CD4-positive, alpha-beta memory T cell (primary cell): ENCODE data around the gene PRSS12. TPM values are rescaled to one million over a fixed set of nuclear protein-coding genes. Genes with fewer than 3 reads are reported as not detected.

ENCODE experiments used
- CTCF ChIA-PET: fragments of 350-600 bp; sonication (Branson Sonifier 250); formaldehyde crosslinking; loops from one replicate; lab custom pipeline; 2021; ENCODE audit warnings: inconsistent platforms; ENCODE audit not compliant: partially characterized antibody; lab: Charles Lee
- POLR2A ChIA-PET: fragments of 350-600 bp; sonication (Branson Sonifier 250); formaldehyde crosslinking; loops from one replicate; lab custom pipeline; 2021; ENCODE audit not compliant: partially characterized antibody; lab: Charles Lee
- DNase-seq, 5 donors: peaks; one replicate each; pipeline versions ENCODE4 v3.0.0 to v3.0.0-alpha.2; 2020 to 2022; ENCODE audit warnings: mixed read lengths in 1 of 5
- H3K27ac ChIP-seq: one replicate; pipeline ENCODE4 v1.7.0; 2013; ENCODE audit warnings: low read depth, low read length
- H3K27me3 ChIP-seq: 2 replicates; pipeline ENCODE4 v1.7.0; 2013; ENCODE audit warnings: mild to moderate bottlenecking, low read length, moderate library complexity; ENCODE audit not compliant: insufficient read depth
- H3K36me3 ChIP-seq: 2 replicates; pipeline ENCODE4 v1.7.0; 2013; ENCODE audit warnings: mild to moderate bottlenecking, low read length, moderate library complexity; ENCODE audit not compliant: insufficient read depth
- H3K4me1 ChIP-seq: 2 replicates; pipeline ENCODE4 v1.7.0; 2013; ENCODE audit warnings: mild to moderate bottlenecking, low read length, moderate library complexity; ENCODE audit not compliant: insufficient read depth
- H3K4me3 ChIP-seq, 2 donors: one replicate each; pipeline ENCODE4 v1.7.0; 2013; ENCODE audit warnings: low read length in 2 of 2, mild to moderate bottlenecking in 1 of 2
- H3K9me3 ChIP-seq, 2 donors: one replicate each; pipeline ENCODE4 v1.7.0; 2013; ENCODE audit warnings: low read length in 2 of 2, control low read depth in 1 of 2; ENCODE audit not compliant: control insufficient read depth in 1 of 2
- H3K27ac Mint-ChIP-seq, 7 donors: one replicate each; pipeline ENCODE4 v1.8.0; 2020 to 2021; ENCODE audit warnings: mixed read lengths in 7 of 7, mild to moderate bottlenecking in 6 of 7, inconsistent platforms in 3 of 7, moderate library complexity in 3 of 7
- H3K27me3 Mint-ChIP-seq, 2 donors: one replicate each; pipeline ENCODE4 v1.8.0; 2020 to 2021; ENCODE audit warnings: mixed read lengths in 2 of 2
- H3K36me3 Mint-ChIP-seq, 2 donors: one replicate each; pipeline ENCODE4 v1.8.0; 2020 to 2021; ENCODE audit warnings: mixed read lengths in 2 of 2, inconsistent platforms in 1 of 2, mild to moderate bottlenecking in 1 of 2
- H3K4me1 Mint-ChIP-seq, 4 donors: one replicate each; pipeline ENCODE4 v1.8.0; 2020 to 2021; ENCODE audit warnings: mixed read lengths in 4 of 4, mild to moderate bottlenecking in 1 of 4
- H3K4me3 Mint-ChIP-seq, 8 donors: one replicate each; pipeline ENCODE4 v1.8.0; 2020 to 2021; ENCODE audit warnings: mixed read lengths in 8 of 8, mild to moderate bottlenecking in 7 of 8, moderate library complexity in 6 of 8, inconsistent platforms in 3 of 8
- H3K9me3 Mint-ChIP-seq, 8 donors: one replicate each; pipeline ENCODE4 v1.8.0; 2020 to 2021; ENCODE audit warnings: mixed read lengths in 8 of 8, mild to moderate bottlenecking in 5 of 8, inconsistent platforms in 3 of 8, moderate library complexity in 1 of 8
- intact Hi-C: fragments of 100-400 bp; cut with micrococcal nuclease; formaldehyde crosslinking; loops from one replicate; pipeline ENCODE4 v1.15.1; 2023
- polyA plus RNA-seq, 2 donors: library from polyadenylated mRNA; unstranded; fragments of 300-500 nt; fragmentation: Illumina TruSeq; gene quantifications; one replicate each; pipeline ENCODE4 v1.2.3, GENCODE V29; 2021
- total RNA-seq, 2 experiments: library from RNA; stranded (reverse); gene quantifications; one replicate each; pipeline ENCODE4 v1.2.3, GENCODE V29; 2021

The PRSS12 gene
- total and polyA plus RNA-seq, 4 experiments from 2014 or later = 0.03 TPM; not detected in 3

DNA sequence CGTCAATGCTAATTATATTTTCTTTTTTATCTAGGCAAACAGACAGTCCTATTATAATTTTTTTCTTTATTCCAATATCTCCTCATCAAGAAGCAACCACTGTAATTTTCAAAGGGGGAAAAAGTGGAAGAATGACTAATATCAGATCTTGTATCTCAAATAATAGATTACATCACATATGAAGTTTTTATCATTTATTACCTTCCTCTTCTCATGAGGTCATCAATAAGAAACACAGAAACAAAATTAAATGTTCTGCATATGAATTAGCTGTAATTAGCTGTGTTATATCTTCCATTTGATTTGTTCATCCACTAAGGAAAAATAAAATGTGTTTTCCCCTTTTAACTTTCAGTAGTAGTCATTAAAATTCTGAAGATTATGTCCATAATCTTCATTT lies 14.3 kb downstream of the PRSS12 start:
- Histone ChIP-seq H3K4me3 (no peak overlapping the region), H3K36me3 (no peaks in the 10 kb centered on the region), H3K27ac (no peak overlapping the region), H3K27me3 (no peaks in the 10 kb centered on the region), H3K9me3 (no peaks in the 10 kb centered on the region), H3K4me1 (no peaks in the 10 kb centered on the region)
- intact Hi-C loops = no loop called here
- no peak overlapping the region for H3K4me3 Mint-ChIP-seq
- H3K27ac Mint-ChIP-seq = no peak overlapping the region
- ChIA-PET POLR2A (no interaction called here), CTCF (no interaction called here)
- H3K27me3 Mint-ChIP-seq = peaks cover 8 to 9% of the 10 kb centered on the region in 2 donors
- no peaks in the 10 kb centered on the region for H3K4me1 Mint-ChIP-seq
- H3K9me3 Mint-ChIP-seq = no peaks in the 10 kb centered on the region
- no peak for DNase-seq
- no peaks in the 10 kb centered on the region for H3K36me3 Mint-ChIP-seq

DNA sequence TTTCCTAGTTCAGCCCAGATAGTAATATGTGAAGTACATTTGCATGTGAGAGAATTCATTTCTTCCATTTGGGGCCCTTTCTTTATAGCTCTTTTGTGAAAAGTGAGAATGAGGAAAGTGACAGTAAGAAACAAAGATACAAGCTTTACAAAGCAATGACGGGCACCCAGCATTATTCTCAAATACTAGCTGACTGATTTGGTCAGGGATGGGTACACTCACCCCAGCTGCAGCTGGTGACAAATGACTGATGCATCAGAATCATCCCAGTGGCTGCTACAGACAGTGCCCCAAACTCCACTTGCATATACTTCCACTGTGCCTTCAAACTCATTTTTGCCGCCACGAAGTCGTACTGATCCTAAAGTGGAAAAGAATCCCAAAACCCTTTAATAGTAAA lies 14.8 kb downstream of the PRSS12 start:
- CTCF ChIA-PET = no interaction called here
- H3K27me3 ChIP-seq = no peaks in the 10 kb centered on the region
- Mint-ChIP-seq H3K9me3 (no peaks in the 10 kb centered on the region), H3K36me3 (no peaks in the 10 kb centered on the region), H3K27me3 (peaks cover 5 to 9% of the 10 kb centered on the region in 2 donors), H3K27ac (no peak overlapping the region), H3K4me3 (no peak overlapping the region), H3K4me1 (no peaks in the 10 kb centered on the region)
- no peaks in the 10 kb centered on the region for H3K4me1 ChIP-seq
- no peaks in the 10 kb centered on the region for H3K36me3 ChIP-seq
- no peak for DNase-seq
- POLR2A ChIA-PET = no interaction called here
- intact Hi-C loops = no loop called here
- no peaks in the 10 kb centered on the region for H3K9me3 ChIP-seq
- no peak overlapping the region for H3K27ac ChIP-seq
- no peak overlapping the region for H3K4me3 ChIP-seq

DNA sequence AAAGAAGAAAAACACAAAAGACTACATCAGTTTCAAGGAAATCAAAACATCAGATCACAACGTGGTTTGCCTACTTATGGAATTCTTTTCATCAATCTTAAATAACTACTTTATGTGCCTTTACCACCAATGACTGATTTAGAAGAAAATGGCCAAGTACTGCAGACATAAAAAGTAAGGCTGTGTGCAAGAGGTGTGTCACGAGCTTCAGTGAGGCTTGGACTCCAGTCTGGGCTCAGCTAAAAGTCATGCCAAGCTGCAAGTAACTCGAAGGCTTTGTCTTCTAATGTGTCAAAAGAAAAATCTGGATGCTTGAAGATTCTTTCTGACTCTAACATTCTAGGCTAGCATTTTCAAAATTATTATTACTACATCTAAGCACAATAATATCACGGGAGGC lies 17.0 kb downstream of the PRSS12 start:
- ChIA-PET POLR2A (no interaction called here), CTCF (no interaction called here)
- no peaks in the 10 kb centered on the region for H3K9me3 Mint-ChIP-seq
- no peak for DNase-seq
- H3K36me3 Mint-ChIP-seq = no peaks in the 10 kb centered on the region
- intact Hi-C loops = no loop called here
- Histone ChIP-seq H3K4me1 (no peaks in the 10 kb centered on the region), H3K9me3 (no peaks in the 10 kb centered on the region), H3K36me3 (no peaks in the 10 kb centered on the region), H3K27me3 (no peaks in the 10 kb centered on the region), H3K27ac (no peak overlapping the region), H3K4me3 (no peak overlapping the region)
- no peak overlapping the region for H3K4me3 Mint-ChIP-seq
- peaks cover 1 to 6% of the 10 kb centered on the region in 2 donors for H3K27me3 Mint-ChIP-seq
- H3K4me1 Mint-ChIP-seq = no peaks in the 10 kb centered on the region
- H3K27ac Mint-ChIP-seq = no peak overlapping the region

DNA sequence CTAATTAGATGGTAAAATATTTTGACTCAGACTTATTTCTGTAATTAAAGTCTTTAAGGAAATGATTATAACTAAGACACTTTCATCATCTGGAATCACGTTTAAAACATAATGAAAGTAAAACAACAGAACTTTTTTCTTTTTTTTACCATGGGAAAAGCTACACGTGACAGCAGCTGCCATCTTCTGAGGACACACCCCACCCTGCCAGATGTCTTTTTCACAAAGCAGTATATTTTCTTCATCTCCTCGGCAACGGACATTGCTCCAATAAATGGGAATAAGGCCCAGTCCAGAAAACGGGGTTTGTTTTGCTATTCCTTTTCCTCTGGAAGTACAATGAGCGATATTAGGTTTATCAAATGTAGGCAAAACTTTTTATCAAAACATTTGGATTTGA lies 17.5 kb downstream of the PRSS12 start:
- H3K9me3 Mint-ChIP-seq = no peaks in the 10 kb centered on the region
- H3K4me3 Mint-ChIP-seq = no peak overlapping the region
- Histone ChIP-seq H3K27me3 (no peaks in the 10 kb centered on the region), H3K27ac (no peak overlapping the region), H3K4me1 (no peaks in the 10 kb centered on the region), H3K36me3 (no peaks in the 10 kb centered on the region), H3K4me3 (no peak overlapping the region), H3K9me3 (no peaks in the 10 kb centered on the region)
- POLR2A ChIA-PET = no interaction called here
- H3K27ac Mint-ChIP-seq = no peak overlapping the region
- CTCF ChIA-PET = no interaction called here
- no peaks in the 10 kb centered on the region for H3K36me3 Mint-ChIP-seq
- DNase-seq = no peak
- intact Hi-C loops = no loop called here
- H3K4me1 Mint-ChIP-seq = no peaks in the 10 kb centered on the region
- peaks cover 0 to 6% of the 10 kb centered on the region in 2 donors for H3K27me3 Mint-ChIP-seq

DNA sequence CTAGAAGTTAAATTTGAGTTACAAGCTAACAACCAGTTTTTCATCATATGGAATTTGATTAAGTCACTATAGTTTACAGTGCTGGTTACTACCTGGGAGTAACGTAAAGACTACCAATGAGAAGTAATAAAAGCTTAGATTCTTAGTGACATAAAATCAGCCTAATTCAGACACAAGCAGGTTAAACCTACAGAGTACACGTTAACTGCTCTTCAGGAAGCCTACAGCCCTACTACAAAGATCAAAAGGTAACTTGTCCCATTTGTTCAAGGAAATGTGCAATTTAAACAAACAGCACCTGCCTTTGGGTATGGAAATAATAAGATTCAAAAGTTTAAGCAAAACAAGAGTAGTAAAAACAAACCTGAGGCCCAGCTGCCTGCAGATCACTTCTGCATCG lies 21.5 kb downstream of the PRSS12 start:
- H3K4me3 Mint-ChIP-seq = no peak overlapping the region
- H3K4me3 ChIP-seq = no peak overlapping the region
- intact Hi-C loops = no loop called here
- H3K36me3 ChIP-seq = no peaks in the 10 kb centered on the region
- CTCF ChIA-PET = no interaction called here
- H3K27ac ChIP-seq = no peak overlapping the region
- H3K4me1 ChIP-seq = no peaks in the 10 kb centered on the region
- peaks cover 0 to 2% (median 0%) of the 10 kb centered on the region in 8 donors for H3K9me3 Mint-ChIP-seq
- peaks cover 0 to 1% of the 10 kb centered on the region in 2 donors for H3K27me3 Mint-ChIP-seq
- H3K9me3 ChIP-seq = no peaks in the 10 kb centered on the region
- DNase-seq = no peak
- H3K27ac Mint-ChIP-seq = no peak overlapping the region
- no peaks in the 10 kb centered on the region for H3K27me3 ChIP-seq
- no peaks in the 10 kb centered on the region for H3K36me3 Mint-ChIP-seq
- H3K4me1 Mint-ChIP-seq = no peaks in the 10 kb centered on the region
- POLR2A ChIA-PET = no interaction called here

DNA sequence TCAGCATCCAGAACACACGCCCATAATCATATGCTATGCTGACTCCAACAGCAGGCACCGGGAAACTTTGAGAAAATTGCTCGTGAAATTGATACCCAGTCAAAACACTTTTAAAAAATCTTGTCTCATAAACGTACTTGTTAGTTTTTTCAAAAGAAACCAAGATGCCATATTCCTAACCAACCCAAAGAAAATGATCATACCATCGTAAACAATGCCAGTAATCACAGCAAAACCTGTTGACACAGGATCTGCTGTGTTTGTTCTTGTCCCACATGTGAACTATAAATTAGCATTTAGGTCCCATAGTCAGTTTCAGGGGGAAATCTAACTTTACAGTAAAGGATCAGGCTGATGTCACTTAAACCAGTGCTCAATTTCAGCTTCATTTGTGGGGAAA lies 23.0 kb downstream of the PRSS12 start:
- no peak overlapping the region for H3K4me3 ChIP-seq
- no peaks in the 10 kb centered on the region for H3K9me3 ChIP-seq
- H3K4me3 Mint-ChIP-seq = no peak overlapping the region
- no peak for DNase-seq
- no peak overlapping the region for H3K27ac ChIP-seq
- peaks cover 0 to 1% of the 10 kb centered on the region in 2 donors for H3K27me3 Mint-ChIP-seq
- no peaks in the 10 kb centered on the region for H3K4me1 ChIP-seq
- H3K9me3 Mint-ChIP-seq = peaks cover 0 to 2% (median 0%) of the 10 kb centered on the region in 8 donors
- no peaks in the 10 kb centered on the region for H3K4me1 Mint-ChIP-seq
- H3K36me3 ChIP-seq = no peaks in the 10 kb centered on the region
- no peaks in the 10 kb centered on the region for H3K27me3 ChIP-seq
- H3K27ac Mint-ChIP-seq = no peak overlapping the region
- no peaks in the 10 kb centered on the region for H3K36me3 Mint-ChIP-seq
- ChIA-PET CTCF (no interaction called here), POLR2A (no interaction called here)
- intact Hi-C loops = no loop called here

DNA sequence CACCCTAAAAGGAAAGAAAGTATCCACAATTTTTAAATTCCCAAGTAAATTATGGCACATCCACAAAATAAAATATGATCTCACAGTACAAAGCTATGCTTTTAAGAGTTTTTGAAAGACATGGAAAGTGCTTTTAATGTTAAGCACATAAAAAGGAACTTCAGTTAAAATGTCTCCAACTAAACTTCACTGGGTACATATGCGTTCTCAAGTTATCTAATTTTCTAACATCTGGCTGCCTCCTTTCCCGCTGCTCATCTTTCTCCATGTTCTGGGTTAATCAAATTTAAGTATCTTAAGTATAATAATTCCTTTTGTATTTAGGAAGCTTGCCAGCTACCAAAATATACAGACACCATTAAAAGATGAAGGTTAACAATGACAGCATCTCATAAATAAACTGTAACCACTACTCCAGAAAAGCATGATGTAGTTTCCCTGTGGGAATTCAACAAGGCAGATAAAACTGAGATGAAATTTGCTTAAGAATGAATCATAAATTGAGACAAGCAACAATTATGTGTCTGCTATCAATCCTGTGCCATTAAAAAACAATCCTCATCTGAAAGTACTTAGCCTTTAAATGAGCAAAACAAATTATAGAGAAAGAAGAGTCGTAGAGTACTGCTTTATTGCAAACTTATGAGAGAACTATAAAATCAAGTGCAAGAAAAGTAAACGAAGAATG lies 25.1 kb downstream of the PRSS12 start:
- H3K27me3 ChIP-seq = no peaks in the 10 kb centered on the region
- CTCF ChIA-PET = no interaction called here
- no peaks in the 10 kb centered on the region for H3K36me3 ChIP-seq
- intact Hi-C loops = no loop called here
- no peaks in the 10 kb centered on the region for H3K9me3 ChIP-seq
- POLR2A ChIA-PET = no interaction called here
- H3K27ac Mint-ChIP-seq = no peak overlapping the region
- no peaks in the 10 kb centered on the region for H3K36me3 Mint-ChIP-seq
- peaks cover 0 to 2% (median 0%) of the 10 kb centered on the region in 8 donors for H3K9me3 Mint-ChIP-seq
- H3K4me3 Mint-ChIP-seq = no peak overlapping the region
- no peaks in the 10 kb centered on the region for H3K27me3 Mint-ChIP-seq
- no peaks in the 10 kb centered on the region for H3K4me1 Mint-ChIP-seq
- no peak overlapping the region for H3K27ac ChIP-seq
- H3K4me1 ChIP-seq = no peaks in the 10 kb centered on the region
- DNase-seq = no peak
- H3K4me3 ChIP-seq = no peak overlapping the region
